IPS-20b (cell line): ENCODE measurements around the gene ZNF142.
"Not testable (repeated sequence)": the region's sequence is repeated elsewhere in the genome, so short reads cannot be mapped to it uniquely, and the experiment has no call there.

Experiments
- H3K27ac ChIP-seq: one replicate; pipeline ENCODE4 v1.5.1; 2013; ENCODE audit warnings: low read length
- H3K27me3 ChIP-seq: 2 replicates; pipeline ENCODE4 v1.6.1; 2013; ENCODE audit warnings: mild to moderate bottlenecking, low read length, inconsistent platforms; ENCODE audit not compliant: insufficient read depth
- H3K36me3 ChIP-seq: 2 replicates; pipeline ENCODE4 v1.6.1; 2013; ENCODE audit warnings: low read depth, mild to moderate bottlenecking, inconsistent platforms, low read length, moderate library complexity; ENCODE audit not compliant: insufficient read depth
- H3K4me1 ChIP-seq: 2 replicates; pipeline ENCODE4 v1.6.1; 2013; ENCODE audit warnings: mild to moderate bottlenecking, control low read depth, inconsistent platforms, low read length, moderate library complexity; ENCODE audit not compliant: insufficient read depth
- H3K4me3 ChIP-seq: 2 replicates; pipeline ENCODE4 v1.5.1; 2013; ENCODE audit warnings: mild to moderate bottlenecking, low read length, inconsistent platforms
- H3K9ac ChIP-seq: 2 replicates; pipeline ENCODE4 v1.6.1; 2013; ENCODE audit warnings: low read depth, mild to moderate bottlenecking, inconsistent platforms, low read length, moderate library complexity
- H3K9me3 ChIP-seq: 2 replicates; pipeline ENCODE4 v1.6.1; 2013; ENCODE audit warnings: mild to moderate bottlenecking, low read depth, low read length, inconsistent platforms; ENCODE audit not compliant: insufficient read depth

ZNF142 gene

GRCh38 chr2:218659258-218659987, at the start of gene ZNF142, which contains the start of gene BCS1L:
Gene ZNF142, minus strand, starts transcription at chr2:218659623. Its CDS starts 3,194 bp downstream, at chr2:218656429.
Gene BCS1L, plus strand, starts transcription at chr2:218659683. Its CDS starts 1,305 bp downstream, at chr2:218660988.
- Histone ChIP-seq H3K27me3 (no peaks in the 10 kb centered on the region), H3K4me1 (no peaks in the 10 kb centered on the region), H3K27ac (peak within 1 kb of the TSS; percentile 83), H3K9me3 (no peaks in the 10 kb centered on the region), H3K36me3 (peaks cover 72% of the 10 kb centered on the region), H3K4me3 (peak within 1 kb of the TSS; percentile 98), H3K9ac (peak within 1 kb of the TSS; percentile 90)

GRCh38 chr2:218708086-218708485, 48.7 kb upstream of the ZNF142 start:
- H3K9me3 ChIP-seq: no peaks in the 10 kb centered on the region
- H3K4me1 ChIP-seq: no peaks in the 10 kb centered on the region; the same call in 1 of the 2 replicates
- H3K36me3 ChIP-seq: peaks cover 6% of the 10 kb centered on the region; the same call in 1 of the 2 replicates
- no peaks in the 10 kb centered on the region for H3K27me3 ChIP-seq
- H3K27ac ChIP-seq: no peak overlapping the region
- H3K9ac ChIP-seq: no peak overlapping the region
- H3K4me3 ChIP-seq: no peak overlapping the region

- Histone ChIP-seq H3K27ac (no peak overlapping the region), H3K9me3 (no peaks in the 10 kb centered on the region), H3K36me3 (peaks cover 30% of the 10 kb centered on the region), H3K9ac (no peak overlapping the region), H3K27me3 (no peaks in the 10 kb centered on the region), H3K4me3 (no peak overlapping the region), H3K4me1 (no peaks in the 10 kb centered on the region; the same call in 1 of the 2 replicates)
Observed at GRCh38 chr2:218703341-218703740, 43.9 kb upstream of the ZNF142 start.

- Histone ChIP-seq H3K36me3 (peaks cover 44% of the 10 kb centered on the region), H3K9ac (no peak overlapping the region), H3K4me3 (no peak overlapping the region), H3K9me3 (no peaks in the 10 kb centered on the region), H3K27ac (no peak overlapping the region), H3K27me3 (no peaks in the 10 kb centered on the region), H3K4me1 (no peaks in the 10 kb centered on the region; the same call in 1 of the 2 replicates)
Observed at GRCh38 chr2:218701806-218702205, 42.4 kb upstream of the ZNF142 start.

- Histone ChIP-seq H3K4me3 (no peak overlapping the region), H3K9me3 (no peaks in the 10 kb centered on the region), H3K36me3 (peaks cover 63% of the 10 kb centered on the region), H3K27ac (no peak overlapping the region), H3K27me3 (no peaks in the 10 kb centered on the region), H3K4me1 (no peaks in the 10 kb centered on the region; the same call in 1 of the 2 replicates), H3K9ac (no peak overlapping the region)
Observed at GRCh38 chr2:218698885-218699284, 39.5 kb upstream of the ZNF142 start.

- no peaks in the 10 kb centered on the region for H3K27me3 ChIP-seq
- no peaks in the 10 kb centered on the region for H3K9me3 ChIP-seq
- H3K4me3 ChIP-seq: no peak overlapping the region
- no peak overlapping the region for H3K9ac ChIP-seq
- peaks cover 81% of the 10 kb centered on the region for H3K36me3 ChIP-seq
- no peak overlapping the region for H3K27ac ChIP-seq
- no peaks in the 10 kb centered on the region for H3K4me1 ChIP-seq
Observed at GRCh38 chr2:218694405-218695145, 35.2 kb upstream of the ZNF142 start.

- Histone ChIP-seq H3K27me3 (no peaks in the 10 kb centered on the region), H3K9ac (no peak overlapping the region), H3K4me1 (no peaks in the 10 kb centered on the region), H3K36me3 (peaks cover 67% of the 10 kb centered on the region), H3K4me3 (no peak overlapping the region), H3K27ac (no peak overlapping the region), H3K9me3 (no peaks in the 10 kb centered on the region)
Observed at GRCh38 chr2:218691234-218691633, 31.8 kb upstream of the ZNF142 start.

GRCh38 chr2:218687400-218688060, 28.1 kb upstream of the ZNF142 start:
- not testable (repeated sequence) for H3K9me3 ChIP-seq, H3K4me3 ChIP-seq, H3K27ac ChIP-seq, H3K9ac ChIP-seq, H3K27me3 ChIP-seq, H3K4me1 ChIP-seq
- H3K36me3 ChIP-seq: peaks cover 57% of the 10 kb centered on the region

GRCh38 chr2:218680061-218680460, 20.6 kb upstream of the ZNF142 start:
- Histone ChIP-seq H3K27ac (no peak overlapping the region), H3K36me3 (peaks cover 54% of the 10 kb centered on the region), H3K9me3 (no peaks in the 10 kb centered on the region), H3K4me3 (no peak overlapping the region), H3K9ac (no peak overlapping the region), H3K27me3 (no peaks in the 10 kb centered on the region), H3K4me1 (no peaks in the 10 kb centered on the region)

GRCh38 chr2:218679119-218679518, 19.7 kb upstream of the ZNF142 start:
- H3K27ac ChIP-seq: no peak overlapping the region
- H3K36me3 ChIP-seq: peaks cover 49% of the 10 kb centered on the region
- no peaks in the 10 kb centered on the region for H3K27me3 ChIP-seq
- H3K4me1 ChIP-seq: no peaks in the 10 kb centered on the region
- H3K4me3 ChIP-seq: no peak overlapping the region
- no peak overlapping the region for H3K9ac ChIP-seq
- no peaks in the 10 kb centered on the region for H3K9me3 ChIP-seq

GRCh38 chr2:218671654-218672566, 12.5 kb upstream of the ZNF142 start, which contains the start of the genes RNF25 and STK36:
Gene RNF25, minus strand, starts transcription at chr2:218672002. Its CDS starts 32 bp downstream, at chr2:218671970.
Gene STK36, plus strand, starts transcription at chr2:218672086. Its CDS starts 744 bp downstream, at chr2:218672830.
- Histone ChIP-seq H3K4me3 (peak within 1 kb of the TSS; percentile 92), H3K9ac (peak within 1 kb of the TSS; percentile 81), H3K4me1 (peaks cover 4% of the 10 kb centered on the region; the same call in 1 of the 2 replicates), H3K27me3 (no peaks in the 10 kb centered on the region), H3K36me3 (peaks cover 25% of the 10 kb centered on the region), H3K27ac (peak within 1 kb of the TSS; percentile 59), H3K9me3 (no peaks in the 10 kb centered on the region)
